Neuron (in vitro differentiated cells): Measurements from ENCODE around the gene PRR33.

Source experiments
- H2AFZ ChIP-seq: one replicate; pipeline ENCODE4 v1.6.1; 2013; ENCODE audit warnings: low read depth, mild to moderate bottlenecking, inconsistent platforms, low read length, moderate library complexity
- H3K27me3 ChIP-seq: one replicate; pipeline ENCODE4 v1.6.1; 2013; ENCODE audit warnings: low read length; ENCODE audit not compliant: insufficient read depth
- H3K36me3 ChIP-seq: one replicate; pipeline ENCODE4 v1.6.1; 2013; ENCODE audit warnings: low read length; ENCODE audit not compliant: insufficient read depth
- H3K4me1 ChIP-seq: one replicate; pipeline ENCODE4 v1.6.1; 2013; ENCODE audit warnings: low read length; ENCODE audit not compliant: insufficient read depth
- H3K4me3 ChIP-seq: 2 replicates; pipeline ENCODE4 v1.5.1; 2013; ENCODE audit warnings: mild to moderate bottlenecking, low read length, moderate library complexity
- H3K9me3 ChIP-seq: one replicate; pipeline ENCODE4 v1.6.1; 2013; ENCODE audit warnings: low read length

PRR33 gene

GRCh38 chr11:1847926-1848639 is 43.6 kb downstream of the PRR33 start:
- Histone ChIP-seq H3K27me3 (peaks cover 31% of the 10 kb centered on the region), H3K36me3 (no peaks in the 10 kb centered on the region), H3K4me1 (no peaks in the 10 kb centered on the region), H3K4me3 (no peak overlapping the region), H3K9me3 (no peaks in the 10 kb centered on the region), H2AFZ (no peak overlapping the region)

GRCh38 chr11:1847006-1847735 is 44.5 kb downstream of the PRR33 start:
- no peaks in the 10 kb centered on the region for H3K36me3 ChIP-seq
- H3K4me1 ChIP-seq, result no peaks in the 10 kb centered on the region
- no peaks in the 10 kb centered on the region for H3K9me3 ChIP-seq
- H3K27me3 ChIP-seq, result peaks cover 40% of the 10 kb centered on the region
- no peak overlapping the region for H2AFZ ChIP-seq
- H3K4me3 ChIP-seq, result no peak overlapping the region

DNA sequence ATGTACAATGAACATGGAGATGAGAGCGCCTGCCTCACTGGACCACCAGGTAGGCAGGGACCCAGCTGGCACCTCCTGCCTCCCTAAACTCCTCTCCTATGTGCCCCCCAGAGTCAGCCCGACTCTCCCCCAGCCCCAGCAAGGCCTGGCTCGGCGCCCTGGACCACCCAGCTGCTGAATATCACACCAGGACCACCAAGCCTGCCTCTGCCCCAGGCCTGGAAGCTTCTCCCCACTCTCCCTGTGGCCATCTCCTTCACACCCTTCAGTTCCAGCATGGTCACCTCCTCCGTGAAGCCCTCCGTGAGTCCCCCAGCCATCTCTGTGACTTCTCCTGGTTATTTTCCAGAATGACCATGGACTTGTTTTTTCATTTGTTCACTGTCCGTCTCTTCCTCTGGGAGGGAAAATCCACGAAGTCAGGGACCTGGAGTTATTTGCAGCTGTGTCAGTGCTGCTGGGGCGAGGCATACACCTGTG is 45.2 kb downstream of the PRR33 start:
- Histone ChIP-seq H3K4me3 (no peak overlapping the region), H2AFZ (no peak overlapping the region), H3K4me1 (no peaks in the 10 kb centered on the region), H3K36me3 (no peaks in the 10 kb centered on the region), H3K9me3 (no peaks in the 10 kb centered on the region), H3K27me3 (peaks cover 41% of the 10 kb centered on the region)

GRCh38 chr11:1845561-1846452 is 45.9 kb downstream of the PRR33 start:
- no peaks in the 10 kb centered on the region for H3K4me1 ChIP-seq
- H3K9me3 ChIP-seq, result no peaks in the 10 kb centered on the region
- H3K27me3 ChIP-seq, result peaks cover 44% of the 10 kb centered on the region
- H3K36me3 ChIP-seq, result no peaks in the 10 kb centered on the region
- H3K4me3 ChIP-seq, result no peak overlapping the region
- H2AFZ ChIP-seq, result no peak overlapping the region

DNA sequence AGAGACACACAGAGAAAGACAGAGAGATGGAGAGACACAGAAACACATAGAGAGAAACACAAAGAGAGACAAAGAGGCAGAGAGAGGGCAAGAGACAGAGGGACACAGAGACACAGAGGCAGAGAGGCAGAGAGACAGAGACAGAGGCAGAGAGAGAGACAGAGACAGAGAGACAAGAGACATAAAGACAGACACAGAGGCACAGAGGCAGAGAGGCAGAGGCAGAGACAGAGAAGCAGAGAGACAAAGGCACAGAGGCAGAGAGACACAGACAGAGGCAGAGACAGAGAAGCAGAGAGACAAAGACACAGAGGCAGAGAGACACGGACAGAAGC is 46.6 kb downstream of the PRR33 start:
- H3K36me3 ChIP-seq, result no peaks in the 10 kb centered on the region
- H3K27me3 ChIP-seq, result peaks cover 45% of the 10 kb centered on the region
- no peaks in the 10 kb centered on the region for H3K9me3 ChIP-seq
- H3K4me3 ChIP-seq, result no peak overlapping the region
- no peak overlapping the region for H2AFZ ChIP-seq
- H3K4me1 ChIP-seq, result no peaks in the 10 kb centered on the region

- Histone ChIP-seq H3K36me3 (no peaks in the 10 kb centered on the region), H3K4me3 (no peak overlapping the region), H3K27me3 (peaks cover 51% of the 10 kb centered on the region), H3K4me1 (no peaks in the 10 kb centered on the region), H3K9me3 (no peaks in the 10 kb centered on the region), H2AFZ (no peak overlapping the region)
Measured at GRCh38 chr11:1844221-1845094, 47.2 kb downstream of the PRR33 start.

DNA sequence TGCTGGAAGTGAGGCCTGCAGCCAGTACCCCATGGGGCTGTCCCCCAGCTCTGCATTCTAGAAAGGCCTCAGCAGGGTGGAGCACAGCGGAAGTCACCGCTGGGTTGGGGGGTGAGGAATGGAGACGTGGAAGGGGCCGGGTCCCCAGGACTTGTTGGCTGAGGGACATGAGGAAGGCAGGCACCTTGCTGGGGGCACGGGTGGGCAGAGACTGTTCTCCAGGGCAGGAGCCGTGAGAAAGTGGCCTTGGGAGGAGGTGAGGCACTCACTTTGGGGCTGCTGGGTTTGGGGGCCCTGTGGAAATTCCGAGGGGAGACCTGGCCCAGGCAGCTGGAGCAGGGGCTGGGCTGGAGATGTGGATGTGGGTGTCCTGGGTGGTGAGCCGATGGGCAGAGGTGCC is 47.9 kb downstream of the PRR33 start:
- Histone ChIP-seq H3K27me3 (peaks cover 51% of the 10 kb centered on the region), H3K9me3 (no peaks in the 10 kb centered on the region), H3K4me1 (no peaks in the 10 kb centered on the region), H3K36me3 (no peaks in the 10 kb centered on the region), H2AFZ (no peak overlapping the region), H3K4me3 (no peak overlapping the region)

DNA sequence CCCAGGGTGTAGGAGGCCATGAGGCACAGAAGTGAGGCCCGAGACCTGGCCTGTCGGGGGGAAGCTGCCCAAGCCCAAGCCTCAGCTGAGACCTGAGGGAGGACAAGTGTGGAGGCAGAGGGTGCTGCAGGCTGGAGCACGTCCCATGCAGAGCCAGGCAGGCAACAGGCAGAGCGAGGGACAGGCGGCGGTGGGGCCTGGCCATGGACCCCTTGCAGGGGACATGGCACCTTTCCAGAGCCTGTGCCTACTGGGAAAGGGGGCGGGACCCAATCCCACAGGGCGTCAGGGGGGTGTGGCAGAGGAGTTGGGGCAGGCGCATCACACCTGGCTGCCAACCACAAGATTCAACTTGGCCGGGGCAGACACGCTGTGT is 48.6 kb downstream of the PRR33 start:
- Histone ChIP-seq H3K27me3 (peaks cover 54% of the 10 kb centered on the region), H3K9me3 (no peaks in the 10 kb centered on the region), H3K36me3 (no peaks in the 10 kb centered on the region), H2AFZ (no peak overlapping the region), H3K4me3 (no peak overlapping the region), H3K4me1 (no peaks in the 10 kb centered on the region)

- H3K4me3 ChIP-seq, result no peak overlapping the region
- no peaks in the 10 kb centered on the region for H3K9me3 ChIP-seq
- H3K4me1 ChIP-seq, result no peaks in the 10 kb centered on the region
- H3K36me3 ChIP-seq, result no peaks in the 10 kb centered on the region
- no peak overlapping the region for H2AFZ ChIP-seq
- H3K27me3 ChIP-seq, result peaks cover 54% of the 10 kb centered on the region
Measured at GRCh38 chr11:1842149-1843097, 49.3 kb downstream of the PRR33 start.

- H3K4me1 ChIP-seq, result no peaks in the 10 kb centered on the region
- H3K9me3 ChIP-seq, result no peaks in the 10 kb centered on the region
- H3K27me3 ChIP-seq, result peaks cover 51% of the 10 kb centered on the region
- H3K36me3 ChIP-seq, result no peaks in the 10 kb centered on the region
- H3K4me3 ChIP-seq, result no peak overlapping the region
- no peak overlapping the region for H2AFZ ChIP-seq
Measured at GRCh38 chr11:1841511-1842148, 50.1 kb downstream of the PRR33 start.

GRCh38 chr11:1840780-1841480 is 50.8 kb downstream of the PRR33 start:
- H3K27me3 ChIP-seq, result peaks cover 51% of the 10 kb centered on the region
- H3K9me3 ChIP-seq, result no peaks in the 10 kb centered on the region
- no peaks in the 10 kb centered on the region for H3K4me1 ChIP-seq
- no peaks in the 10 kb centered on the region for H3K36me3 ChIP-seq
- no peak overlapping the region for H3K4me3 ChIP-seq
- H2AFZ ChIP-seq, result no peak overlapping the region
